Heart left ventricle (tissue), 16 donors: Measurements from ENCODE around the gene HLF. TPM values are rescaled to one million over a fixed set of nuclear protein-coding genes. Genes with fewer than 3 reads are reported as not detected.

ENCODE experiments used
- ATAC-seq, 4 donors: fragments of 200-7000 bp; cut with Tn5 transposase; one replicate each; pipeline ENCODE4 v1.9.1; 2020 to 2022; ENCODE audit warnings: moderate library complexity in 4 of 4, mild to moderate bottlenecking in 3 of 4, moderate number of reproducible peaks in 1 of 4
- DNase-seq, 5 donors: peaks; one replicate each; pipeline ENCODE4 v3.0.0-alpha.2; 2020
- H3K27ac ChIP-seq, 12 donors: fragments of 200-600 bp; sonication (generic) in 4 of 12; one replicate each; pipeline versions ENCODE4 v1.5.0 to v1.8.0; 2016 to 2022; ENCODE audit warnings: mild to moderate bottlenecking in 2 of 12
- H3K27me3 ChIP-seq, 9 donors: fragments of 200-600 bp; sonication (generic) in 2 of 9; one replicate each; pipeline versions ENCODE4 v1.5.1 to v1.8.0; 2016 to 2022; ENCODE audit warnings: mild to moderate bottlenecking in 3 of 9
- H3K36me3 ChIP-seq, 9 donors: fragments of 200-600 bp; sonication (generic) in 2 of 9; one replicate each; pipeline versions ENCODE4 v1.5.0 to v1.8.0; 2018 to 2022; ENCODE audit warnings: mild to moderate bottlenecking in 2 of 9
- H3K4me1 ChIP-seq, 12 donors: fragments of 200-600 bp; sonication (generic) in 4 of 12; one replicate each; pipeline versions ENCODE4 v1.5.0 to v1.8.0; 2016 to 2022; ENCODE audit warnings: mild to moderate bottlenecking in 3 of 12
- H3K4me3 ChIP-seq, 12 donors: fragments of 200-600 bp; sonication (generic) in 4 of 12; one replicate each; pipeline versions ENCODE4 v1.5.0 to v1.8.0; 2017 to 2022; ENCODE audit warnings: mild to moderate bottlenecking in 9 of 12, moderate library complexity in 4 of 12
- H3K9me3 ChIP-seq, 12 donors: fragments of 200-600 bp; sonication (generic) in 4 of 12; one replicate each; pipeline versions ENCODE4 v1.5.0 to v1.8.0; 2016 to 2022; ENCODE audit warnings: mild to moderate bottlenecking in 1 of 12
- POLR2A ChIP-seq, 2 donors: fragments of 450-650 bp; IDR thresholded peaks; one replicate each; pipeline ENCODE4 v1.6.1; 2017; ENCODE audit warnings: antibody characterized with exemption in 2 of 2, mild to moderate bottlenecking in 2 of 2, moderate library complexity in 2 of 2
- WGBS, 4 donors: extraction: QIAGEN DNeasy Blood & Tissue Kit in 2 of 4; methylation state at CpG; one replicate each; pipeline versions ENCODE4 v1.1.5 to v1.1.7; 2013 to 2018; 5-methylcytosine and 5-hydroxymethylcytosine counted together
- intact Hi-C, 10 donors: fragments of 100-400 bp; cut with DNase I; formaldehyde crosslinking; loops; one replicate each; pipeline versions ENCODE4 v1.11.1 to v1.14.2; 2022
- polyA plus RNA-seq, 2 donors: library from polyadenylated mRNA; stranded (reverse); fragments of 200-250 nt; gene quantifications; one replicate each; pipeline ENCODE4 v1.2.3, GENCODE V29; 2013
- total RNA-seq, 9 donors: library from RNA; depleted of rRNA in 2 of 9; stranded (reverse); fragments of >200 nt in 2 of 9; fragmentation: NEBNext Ultra II Directional in 3 of 9; extraction: Animal tissue kit (Norgen Biotek cat#: 25700) in 3 of 9; gene quantifications; one replicate each; pipeline versions ENCODE4 v1.1.0 to v1.2.4, GENCODE V29; 2016 to 2023
- TF ChIP-seq, protein P1 (sequence below), 12 donors: fragments of 200-600 bp; sonication (generic) in 4 of 12; IDR thresholded peaks; one replicate each; pipeline versions ENCODE4 v1.5.0 to v1.8.0; 2018 to 2022; ENCODE audit warnings: antibody characterized with exemption in 12 of 12, mild to moderate bottlenecking in 5 of 12
- donor health status: ischemic (EF 13 %, LVEDD 7.1; RV severe dilation, severe dysfunction).
- donor health status: healthy with polysubstance abuse.
- donor health status: DM: no; HTN: yes; CAD: no.
- donor health status: DM: no; HTN: no; CAD: no.
- donor health status: ischemic (EF 25% LVEDD 6.9; RV normal size, moderate dysfunction).
- donor health status: ischemic (EF 25% LVEDD 5.7; RV mildly dilated, moderate dysfunction).
- donor health status: healthy.
- donor health status: DM: yes; HTN: yes; CAD: no.
- donor health status: ischemic (EF 35%, LVEDD 5.7; RV mildly dilated, moderate dysfunction).
- donor health status: nonischemic (EF 11% LVEDD 7.7; RV severe dilation, severe dysfunction).
- donor health status: DM: yes; HTN: yes; CAD: no.
- donor health status: PGD.
- donor health status: ischemic (EF 29% LVEDD 5.4; RV normal size, mild dysfunction).
- donor health status: nonischemic (EF 23%, LVEDD 6.1; RV moderate dilation, normal function).

The HLF gene
- total and polyA plus RNA-seq, 11 donors: 5.3 to 46.3 (median 23.8) TPM

- TF ChIP-seq, protein P1, sequence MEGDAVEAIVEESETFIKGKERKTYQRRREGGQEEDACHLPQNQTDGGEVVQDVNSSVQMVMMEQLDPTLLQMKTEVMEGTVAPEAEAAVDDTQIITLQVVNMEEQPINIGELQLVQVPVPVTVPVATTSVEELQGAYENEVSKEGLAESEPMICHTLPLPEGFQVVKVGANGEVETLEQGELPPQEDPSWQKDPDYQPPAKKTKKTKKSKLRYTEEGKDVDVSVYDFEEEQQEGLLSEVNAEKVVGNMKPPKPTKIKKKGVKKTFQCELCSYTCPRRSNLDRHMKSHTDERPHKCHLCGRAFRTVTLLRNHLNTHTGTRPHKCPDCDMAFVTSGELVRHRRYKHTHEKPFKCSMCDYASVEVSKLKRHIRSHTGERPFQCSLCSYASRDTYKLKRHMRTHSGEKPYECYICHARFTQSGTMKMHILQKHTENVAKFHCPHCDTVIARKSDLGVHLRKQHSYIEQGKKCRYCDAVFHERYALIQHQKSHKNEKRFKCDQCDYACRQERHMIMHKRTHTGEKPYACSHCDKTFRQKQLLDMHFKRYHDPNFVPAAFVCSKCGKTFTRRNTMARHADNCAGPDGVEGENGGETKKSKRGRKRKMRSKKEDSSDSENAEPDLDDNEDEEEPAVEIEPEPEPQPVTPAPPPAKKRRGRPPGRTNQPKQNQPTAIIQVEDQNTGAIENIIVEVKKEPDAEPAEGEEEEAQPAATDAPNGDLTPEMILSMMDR (IDR thresholded peaks at IDR 0.05): no peak
- ATAC-seq: no peak
- 71 to 87% (median 80%) methylated on average over 2 of the region's 2 CpGs for WGBS, 4 donors
These were observed 13.6 kb downstream of the HLF start for GRCh38 chr17:55278173-55278961.

DNA sequence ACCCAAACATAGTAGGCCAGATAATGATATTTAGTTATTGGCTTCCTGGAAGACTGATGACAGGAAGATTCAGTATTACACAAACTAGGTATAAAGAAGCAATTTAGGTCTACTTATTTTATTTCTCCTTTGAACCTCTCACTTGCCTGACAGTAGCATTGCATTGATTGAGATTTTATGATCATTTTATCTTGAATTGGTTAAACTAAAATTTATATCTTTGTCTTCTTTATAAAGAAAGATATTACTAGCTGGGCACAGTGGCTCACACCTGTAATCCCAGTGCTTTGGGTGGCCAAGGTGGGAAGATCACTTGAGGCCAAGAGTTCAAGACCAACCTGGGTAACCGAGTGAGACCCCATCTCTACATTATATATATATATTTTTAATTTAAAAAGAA, 14.4 kb downstream of the HLF start:
- no peaks in the 10 kb centered on the region for H3K9me3 ChIP-seq
- no peak overlapping the region for H3K4me3 ChIP-seq

More at GRCh38 chr17:55278173-55278961, 13.6 kb downstream of the HLF start:
- Histone ChIP-seq H3K36me3 (peaks cover 0 to 3% (median 0%) of the 10 kb centered on the region in 9 donors), H3K27me3 (no peaks in the 10 kb centered on the region), H3K27ac (peak overlapping the region in 11 of 12 donors; percentile 5 to 90 (median 48)), H3K4me1 (peaks cover 0 to 86% (median 57%) of the 10 kb centered on the region in 12 donors), H3K9me3 (no peaks in the 10 kb centered on the region), H3K4me3 (no peak overlapping the region)
- intact Hi-C loops: no loop called here
- DNase-seq: no peak

GRCh38 chr17:55279788-55280187, 15.0 kb downstream of the HLF start:
- 97 to 100% (median 97%) methylated on average over 2 of the region's 2 CpGs for WGBS, 4 donors
- intact Hi-C loops: loop anchor here in 3 of 10 donors (5.0 to 10.0 kb wide), 3 partner anchors 42 to 145 kb away; partner anchors contain the start of gene MMD (in 1 of the 3)
- Histone ChIP-seq H3K9me3 (no peaks in the 10 kb centered on the region), H3K27ac (no peak overlapping the region), H3K27me3 (no peaks in the 10 kb centered on the region), H3K36me3 (peaks cover 0 to 3% (median 0%) of the 10 kb centered on the region in 9 donors), H3K4me1 (peaks cover 0 to 86% (median 59%) of the 10 kb centered on the region in 12 donors), H3K4me3 (no peak overlapping the region)
- no peak for ATAC-seq
- TF ChIP-seq, protein P1 (IDR thresholded peaks at IDR 0.05): no peak
- TF ChIP-seq POLR2A (IDR thresholded peaks at IDR 0.05): no peak
- DNase-seq: no peak

More for the DNA sequence above, 14.4 kb downstream of the HLF start:
- DNase-seq: no peak
- Histone ChIP-seq H3K27ac (peak overlapping the region in 3 of 12 donors; percentile 8 to 87 (median 17)), H3K36me3 (peaks cover 0 to 3% (median 0%) of the 10 kb centered on the region in 9 donors), H3K4me1 (peaks cover 0 to 86% (median 58%) of the 10 kb centered on the region in 12 donors), H3K27me3 (no peaks in the 10 kb centered on the region)
- 91 to 98% (median 93%) methylated on average over 1 of the region's 1 CpG for WGBS, 4 donors
- intact Hi-C loops: no loop called here
- no peak for ATAC-seq
- TF ChIP-seq POLR2A (IDR thresholded peaks at IDR 0.05): no peak
- TF ChIP-seq, protein P1 (IDR thresholded peaks at IDR 0.05): no peak

DNA sequence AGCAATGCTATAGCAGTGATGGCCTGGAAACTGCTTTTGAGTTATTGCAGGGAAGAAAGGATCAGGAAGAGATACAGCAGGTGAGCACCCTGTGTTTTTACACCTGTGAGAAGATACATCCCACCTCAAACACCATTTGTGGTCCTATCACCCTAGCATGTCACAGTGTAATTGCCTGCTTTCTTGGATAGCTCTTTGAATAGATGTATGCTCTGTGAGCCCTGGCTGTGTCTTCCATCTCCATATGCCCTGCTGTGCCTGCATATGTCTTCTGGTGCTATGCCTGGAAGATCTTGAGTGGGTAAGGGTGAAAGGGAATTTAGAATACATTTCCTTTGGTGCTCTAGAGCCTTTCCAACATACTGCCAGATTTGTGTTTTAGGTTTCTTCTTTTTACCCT, 15.5 kb downstream of the HLF start:
- Histone ChIP-seq H3K36me3 (peaks cover 0 to 3% (median 0%) of the 10 kb centered on the region in 9 donors), H3K27ac (peak overlapping the region in 1 of 12 donors; percentile 86), H3K4me3 (no peak overlapping the region), H3K4me1 (peaks cover 0 to 86% (median 60%) of the 10 kb centered on the region in 12 donors), H3K27me3 (no peaks in the 10 kb centered on the region), H3K9me3 (no peaks in the 10 kb centered on the region)
- DNase-seq (no peak), ATAC-seq (no peak)
- intact Hi-C loops: loop anchor here in 3 of 10 donors (5.0 to 10.0 kb wide), 3 partner anchors 43 to 145 kb away; partner anchors contain the start of gene MMD (in 1 of the 3)
- TF ChIP-seq POLR2A (IDR thresholded peaks at IDR 0.05): no peak
- TF ChIP-seq, protein P1 (IDR thresholded peaks at IDR 0.05): no peak
